Mesenchymal stem cell (in vitro differentiated cells and primary cell): ENCODE measurements around the gene LARGE2.

Experiments used
- DNase-seq: peaks from one replicate; pipeline ENCODE4 v3.0.0-alpha.2; 2013
- H2AFZ ChIP-seq: one replicate; pipeline ENCODE4 v1.6.1; 2013; ENCODE audit warnings: low read depth, mild to moderate bottlenecking, control low read depth, inconsistent platforms, low read length, moderate library complexity
- H2AK5ac ChIP-seq: 2 replicates; pipeline ENCODE4 v1.6.1; 2013; ENCODE audit warnings: low read length, moderate library complexity, mild to moderate bottlenecking, inconsistent platforms; ENCODE audit not compliant: severe bottlenecking
- H2BK120ac ChIP-seq: one replicate; pipeline ENCODE4 v1.6.1; 2013; ENCODE audit warnings: low read depth, mild to moderate bottlenecking, inconsistent platforms, low read length, moderate library complexity
- H2BK12ac ChIP-seq, 2 experiments: one replicate each; pipeline ENCODE4 v1.6.1; 2013; ENCODE audit warnings: inconsistent platforms in 2 of 2, low read length in 2 of 2, mild to moderate bottlenecking in 2 of 2, moderate library complexity in 2 of 2, control low read depth in 1 of 2
- H2BK15ac ChIP-seq: one replicate; pipeline ENCODE4 v1.6.1; 2013; ENCODE audit warnings: mild to moderate bottlenecking, low read depth, inconsistent platforms; ENCODE audit not compliant: poor library complexity, severe bottlenecking
- H2BK5ac ChIP-seq: 2 replicates; pipeline ENCODE4 v1.6.1; 2013; ENCODE audit warnings: low read depth, mild to moderate bottlenecking, low read length, control low read depth, inconsistent platforms; ENCODE audit not compliant: poor library complexity, severe bottlenecking
- H3K14ac ChIP-seq, 2 experiments: one replicate each; pipeline ENCODE4 v1.6.1; 2013; ENCODE audit warnings: inconsistent platforms in 2 of 2, low read length in 2 of 2, control low read depth in 1 of 2, mild to moderate bottlenecking in 1 of 2, moderate library complexity in 1 of 2
- H3K18ac ChIP-seq, 2 experiments: one replicate each; pipeline ENCODE4 v1.6.1; 2013; ENCODE audit warnings: inconsistent platforms in 2 of 2, low read length in 2 of 2, control low read depth in 1 of 2, low read depth in 1 of 2, mild to moderate bottlenecking in 1 of 2
- H3K23ac ChIP-seq, 2 experiments: one replicate each; pipeline ENCODE4 v1.6.1; 2013; ENCODE audit warnings: inconsistent platforms in 2 of 2, low read length in 2 of 2, mild to moderate bottlenecking in 2 of 2, moderate library complexity in 2 of 2, control low read depth in 1 of 2
- H3K27ac ChIP-seq: 2 replicates; pipeline ENCODE4 v1.5.1; 2013; ENCODE audit warnings: mild to moderate bottlenecking, moderate library complexity, low read length, control low read depth, inconsistent platforms; ENCODE audit not compliant: poor library complexity, severe bottlenecking
- H3K27me3 ChIP-seq, 2 experiments: 2 replicates each; pipeline versions ENCODE4 v1.6.1 to v1.7.0; 2013; ENCODE audit warnings: low read length in 2 of 2, mild to moderate bottlenecking in 2 of 2, moderate library complexity in 2 of 2, control low read depth in 1 of 2, inconsistent platforms in 1 of 2; ENCODE audit not compliant: control insufficient read depth in 1 of 2, insufficient read depth in 1 of 2
- H3K36me3 ChIP-seq, 2 experiments: 2 replicates each; pipeline versions ENCODE4 v1.6.1 to v1.7.0; 2013; ENCODE audit warnings: low read length in 2 of 2, control low read depth in 1 of 2, inconsistent platforms in 1 of 2, low read depth in 1 of 2, mild to moderate bottlenecking in 1 of 2; ENCODE audit not compliant: insufficient read depth in 2 of 2, control insufficient read depth in 1 of 2
- H3K4ac ChIP-seq, 2 experiments: one replicate each; pipeline ENCODE4 v1.6.1; 2013; ENCODE audit warnings: inconsistent platforms in 2 of 2, low read length in 2 of 2, mild to moderate bottlenecking in 2 of 2, moderate library complexity in 2 of 2, control low read depth in 1 of 2, low read depth in 1 of 2
- H3K4me1 ChIP-seq: 2 replicates; pipeline ENCODE4 v1.6.1; 2013; ENCODE audit warnings: low read depth, low read length, control low read depth; ENCODE audit not compliant: control insufficient read depth, insufficient read depth
- H3K4me2 ChIP-seq: 2 replicates; pipeline ENCODE4 v1.6.1; 2013; ENCODE audit warnings: low read length, mild to moderate bottlenecking, inconsistent platforms; ENCODE audit not compliant: poor library complexity, severe bottlenecking
- H3K4me3 ChIP-seq, 2 experiments: 2 replicates each; pipeline versions ENCODE4 v1.5.1 to v1.7.0; 2013; ENCODE audit warnings: low read length in 2 of 2, mild to moderate bottlenecking in 2 of 2, control low read depth in 1 of 2, low read depth in 1 of 2; ENCODE audit not compliant: insufficient read depth in 1 of 2
- H3K79me1 ChIP-seq: replicated peaks from 2 replicates; pipeline ENCODE4 v1.6.1; 2013; ENCODE audit warnings: mild to moderate bottlenecking, control low read depth, low read length, inconsistent platforms; ENCODE audit not compliant: poor library complexity, severe bottlenecking
- H3K9ac ChIP-seq: 2 replicates; pipeline ENCODE4 v1.7.0; 2013; ENCODE audit warnings: mild to moderate bottlenecking, low read length, moderate library complexity
- H3K9me3 ChIP-seq: 2 replicates; pipeline ENCODE4 v1.7.0; 2013; ENCODE audit warnings: mild to moderate bottlenecking, low read length; ENCODE audit not compliant: control insufficient read depth
- H4K8ac ChIP-seq: one replicate; pipeline ENCODE4 v1.6.1; 2013; ENCODE audit warnings: inconsistent platforms, mild to moderate bottlenecking, low read length, moderate library complexity
- H4K91ac ChIP-seq: one replicate; pipeline ENCODE4 v1.6.1; 2013; ENCODE audit warnings: mild to moderate bottlenecking, low read length, inconsistent platforms
- WGBS: methylation state at CpG from one replicate; pipeline ENCODE4 v1.1.7; 2013; ENCODE audit warnings: mixed read lengths; 5-methylcytosine and 5-hydroxymethylcytosine counted together

LARGE2 gene

DNA sequence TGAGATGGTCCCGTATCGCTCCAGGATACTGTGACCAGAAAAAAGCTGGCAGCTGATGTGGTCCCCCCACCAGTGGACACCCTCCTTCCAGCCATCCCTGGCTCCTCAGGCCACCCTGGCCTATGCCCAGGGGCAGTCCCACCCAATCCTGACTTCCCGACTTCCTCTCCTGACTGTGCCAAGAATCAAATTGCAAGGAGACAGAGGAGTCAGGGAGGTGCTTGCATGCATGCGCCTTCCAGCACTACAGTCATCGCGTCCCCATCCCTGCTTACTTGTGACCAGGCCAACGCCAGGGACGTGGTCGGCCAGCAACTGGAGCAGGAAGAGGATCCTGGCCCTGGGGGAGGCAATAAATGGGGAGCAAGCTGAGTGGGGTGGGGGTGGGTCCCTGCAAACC lies 11.8 kb upstream of the LARGE2 start:
- Histone ChIP-seq H2BK15ac (no peak overlapping the region), H2BK120ac (no peak overlapping the region), H3K4me3 (no peak overlapping the region), H3K27me3 (no peaks in the 10 kb centered on the region), H3K9ac (no peak overlapping the region), H3K79me1 (peaks cover 22% of the 10 kb centered on the region), H2BK5ac (no peak overlapping the region), H3K23ac (no peak overlapping the region), H3K27ac (no peak overlapping the region), H4K8ac (no peak overlapping the region), H2AK5ac (no peak overlapping the region), H3K4ac (no peak overlapping the region), H3K4me1 (peaks cover 6% of the 10 kb centered on the region), H2BK12ac (no peak overlapping the region), H2AFZ (no peak overlapping the region), H4K91ac (no peak overlapping the region), H3K14ac (no peak overlapping the region), H3K36me3 (peaks cover 60 to 67% of the 10 kb centered on the region in 2 experiments), H3K4me2 (no peak overlapping the region), H3K9me3 (no peaks in the 10 kb centered on the region), H3K18ac (no peak overlapping the region)
- no peak for DNase-seq
- 99% methylated on average over 9 of the region's 9 CpGs for WGBS

DNA sequence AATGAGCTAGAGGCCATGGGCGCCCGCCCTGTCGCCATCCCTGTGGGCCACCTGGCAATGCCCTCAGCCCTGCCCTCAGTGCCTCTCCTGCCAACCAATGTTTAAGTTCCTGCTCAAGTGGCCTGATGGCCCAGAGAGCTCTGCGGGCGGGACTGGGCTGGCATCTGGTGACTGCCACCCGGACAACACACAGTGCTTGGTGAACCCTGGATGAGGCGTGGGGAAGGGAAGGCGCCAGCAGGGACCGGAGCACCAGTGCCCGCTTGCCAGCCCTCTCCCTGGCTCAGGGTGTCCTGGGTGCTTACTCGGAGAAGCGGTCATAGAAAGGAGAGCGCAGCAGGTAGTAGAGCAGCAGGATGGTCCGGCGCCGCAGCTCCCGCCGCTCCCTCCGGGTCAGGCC lies 8.9 kb upstream of the LARGE2 start:
- no peak overlapping the region for H2AK5ac ChIP-seq
- H3K79me1 ChIP-seq: peaks cover 30% of the 10 kb centered on the region
- H4K8ac ChIP-seq: no peak overlapping the region
- H2BK15ac ChIP-seq: no peak overlapping the region
- H3K23ac ChIP-seq: no peak overlapping the region
- H3K18ac ChIP-seq: no peak overlapping the region
- no peaks in the 10 kb centered on the region for H3K27me3 ChIP-seq
- peaks cover 15% of the 10 kb centered on the region for H3K4me1 ChIP-seq
- no peak overlapping the region for H2AFZ ChIP-seq
- H2BK12ac ChIP-seq: no peak overlapping the region
- H3K14ac ChIP-seq: no peak overlapping the region
- no peak overlapping the region for H3K4me2 ChIP-seq
- no peak overlapping the region for H3K4me3 ChIP-seq
- no peak overlapping the region for H2BK120ac ChIP-seq
- no peak for DNase-seq
- H2BK5ac ChIP-seq: no peak overlapping the region
- WGBS: 97% methylated on average over 19 of the region's 19 CpGs
- no peak overlapping the region for H4K91ac ChIP-seq
- peaks cover 67 to 74% of the 10 kb centered on the region in 2 experiments for H3K36me3 ChIP-seq
- no peak overlapping the region for H3K9ac ChIP-seq
- H3K9me3 ChIP-seq: no peaks in the 10 kb centered on the region
- no peak overlapping the region for H3K4ac ChIP-seq
- H3K27ac ChIP-seq: no peak overlapping the region

DNA sequence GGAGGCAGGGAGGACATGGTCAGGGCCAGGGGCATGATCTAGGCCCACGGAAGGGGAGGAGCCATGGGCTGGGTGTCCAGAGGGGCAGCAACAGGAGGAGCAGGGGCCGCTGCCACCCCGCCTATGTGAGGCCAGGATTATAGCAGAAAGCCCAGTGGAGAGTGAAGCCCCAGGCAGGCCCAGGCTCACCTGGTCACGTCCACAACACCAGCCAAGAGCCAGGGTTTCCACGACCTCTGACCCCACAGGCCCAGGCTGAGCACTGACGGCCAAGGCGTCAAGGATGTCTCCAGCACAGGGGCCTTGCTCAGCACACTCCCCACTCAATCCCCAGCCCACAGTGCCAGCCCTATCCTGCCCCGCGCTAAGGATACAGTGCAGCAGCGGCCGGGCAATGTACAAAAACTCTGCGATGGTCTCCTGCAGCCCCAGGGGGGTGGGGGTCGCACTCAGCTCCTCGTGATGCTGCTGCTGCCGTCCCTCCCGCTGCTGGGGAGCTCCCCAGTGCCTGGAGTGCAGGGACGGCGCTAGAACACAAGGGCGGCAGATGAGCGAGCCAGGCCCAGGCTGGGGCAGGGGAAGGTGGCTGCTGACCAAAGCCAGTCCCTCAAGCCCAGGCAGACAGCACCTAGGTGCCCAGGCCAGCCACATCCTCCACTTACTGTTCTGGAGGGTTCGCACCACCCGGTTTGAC lies 8.4 kb upstream of the LARGE2 start:
- H3K4ac ChIP-seq: no peak overlapping the region
- H3K18ac ChIP-seq: no peak overlapping the region
- no peak overlapping the region for H4K8ac ChIP-seq
- no peak overlapping the region for H3K4me2 ChIP-seq
- no peak overlapping the region for H2BK12ac ChIP-seq
- no peak overlapping the region for H3K27ac ChIP-seq
- peaks cover 15% of the 10 kb centered on the region for H3K4me1 ChIP-seq
- DNase-seq: no peak
- no peak overlapping the region for H2BK120ac ChIP-seq
- no peak overlapping the region for H3K9ac ChIP-seq
- no peaks in the 10 kb centered on the region for H3K9me3 ChIP-seq
- no peak overlapping the region for H3K14ac ChIP-seq
- no peak overlapping the region for H4K91ac ChIP-seq
- no peak overlapping the region for H3K23ac ChIP-seq
- H3K79me1 ChIP-seq: peaks cover 30% of the 10 kb centered on the region
- no peak overlapping the region for H2BK5ac ChIP-seq
- H3K36me3 ChIP-seq: peaks cover 65 to 69% of the 10 kb centered on the region in 2 experiments
- WGBS: 90% methylated on average over 21 of the region's 22 CpGs
- no peak overlapping the region for H3K4me3 ChIP-seq
- no peak overlapping the region for H2AK5ac ChIP-seq
- H2AFZ ChIP-seq: no peak overlapping the region
- no peak overlapping the region for H2BK15ac ChIP-seq
- H3K27me3 ChIP-seq: no peaks in the 10 kb centered on the region

DNA sequence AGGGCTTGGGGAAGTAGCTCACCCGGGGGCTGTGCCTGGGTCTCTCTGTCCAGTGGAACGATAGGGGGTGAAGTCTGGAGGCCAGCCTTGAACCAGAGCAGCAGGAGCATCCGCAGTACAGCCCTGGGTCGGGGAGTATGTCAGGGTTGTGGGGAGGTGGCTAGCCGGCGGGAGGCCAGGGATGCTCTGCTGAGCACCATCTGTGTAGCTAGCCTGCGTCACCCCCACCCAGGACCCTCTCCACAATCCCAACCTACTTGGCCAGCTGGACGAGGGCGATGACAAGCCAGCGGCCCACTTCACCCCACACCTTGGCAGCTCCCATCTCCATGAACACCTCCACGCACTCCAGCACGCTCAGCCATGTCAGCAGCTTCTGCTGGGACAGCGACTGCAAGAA lies 7.0 kb upstream of the LARGE2 start:
- H3K27ac ChIP-seq: no peak overlapping the region
- H3K36me3 ChIP-seq: peaks cover 52 to 56% of the 10 kb centered on the region in 2 experiments
- H4K8ac ChIP-seq: no peak overlapping the region
- H3K4me3 ChIP-seq: no peak overlapping the region
- H3K4ac ChIP-seq: no peak overlapping the region
- no peak overlapping the region for H3K14ac ChIP-seq
- H2BK5ac ChIP-seq: no peak overlapping the region
- H2BK120ac ChIP-seq: no peak overlapping the region
- no peak overlapping the region for H2BK15ac ChIP-seq
- H3K9ac ChIP-seq: no peak overlapping the region
- no peak overlapping the region for H2AK5ac ChIP-seq
- peaks cover 0 to 2% of the 10 kb centered on the region in 2 experiments for H3K27me3 ChIP-seq
- peaks cover 16% of the 10 kb centered on the region for H3K4me1 ChIP-seq
- no peak overlapping the region for H2AFZ ChIP-seq
- H3K4me2 ChIP-seq: no peak overlapping the region
- 87% methylated on average over 13 of the region's 13 CpGs for WGBS
- peaks cover 30% of the 10 kb centered on the region for H3K79me1 ChIP-seq
- no peak overlapping the region for H4K91ac ChIP-seq
- no peak overlapping the region for H2BK12ac ChIP-seq
- H3K9me3 ChIP-seq: no peaks in the 10 kb centered on the region
- H3K18ac ChIP-seq: no peak overlapping the region
- no peak for DNase-seq
- H3K23ac ChIP-seq: no peak overlapping the region
